Hematopoietic multipotent progenitor cell (in vitro differentiated cells): Measurements from ENCODE around the gene GIMAP6. TPM values are rescaled to one million over a fixed set of nuclear protein-coding genes. Genes with fewer than 3 reads are reported as not detected.
"Not testable (repeated sequence)": the region's sequence is repeated elsewhere in the genome, so short reads cannot be mapped to it uniquely, and the experiment has no call there.

Source experiments
- DNase-seq, 3 donors: peaks; one replicate each; pipeline ENCODE4 v3.0.0-alpha.2; 2011 to 2015; ENCODE audit warnings: low read depth in 2 of 3, low spot score in 2 of 3
- total RNA-seq: library from RNA; depleted of rRNA; stranded (reverse); fragments of >200 nt; gene quantifications from one replicate; pipeline ENCODE4 v1.2.3, GENCODE V29; 2012

The GIMAP6 gene
- total RNA-seq, 1 donor = 67.1 TPM

DNA sequence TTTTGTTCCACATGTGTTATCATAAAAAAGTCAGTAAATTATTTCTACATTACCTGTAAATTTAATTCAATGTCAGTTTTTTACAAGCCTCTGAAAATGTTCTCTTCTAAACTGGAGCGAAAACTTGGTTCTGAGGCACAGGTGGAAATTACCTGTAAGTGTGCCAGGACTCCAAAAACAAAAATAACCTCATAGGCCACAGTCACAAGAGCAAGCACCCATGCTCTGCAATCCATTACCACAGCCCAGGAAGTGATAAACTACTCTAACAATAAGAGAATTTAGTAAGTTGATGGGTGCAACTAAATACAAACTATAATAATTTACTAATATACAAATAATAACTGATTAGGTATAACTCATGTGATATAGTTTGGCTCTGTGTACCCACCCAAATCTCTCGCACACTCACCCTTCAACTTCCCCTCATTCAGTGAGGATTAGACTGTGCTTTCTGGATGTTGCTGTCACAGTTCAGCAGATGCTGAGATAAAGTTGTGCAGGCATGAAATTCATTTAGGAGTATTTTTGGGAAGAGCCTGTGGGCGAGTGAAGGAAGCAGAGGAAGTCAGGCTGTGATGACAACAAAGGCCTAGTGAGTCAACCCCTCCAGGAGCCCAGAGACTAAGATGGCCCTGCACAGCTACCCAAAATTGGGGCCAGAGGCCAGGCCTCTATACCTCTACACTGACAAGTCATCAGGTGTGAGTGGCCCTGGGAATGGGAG lies 16.3 kb upstream of the GIMAP6 start:
- no peak for DNase-seq

GRCh38 chr7:150645259-150646020 lies 13.3 kb upstream of the GIMAP6 start:
- DNase-seq = no peak

DNA sequence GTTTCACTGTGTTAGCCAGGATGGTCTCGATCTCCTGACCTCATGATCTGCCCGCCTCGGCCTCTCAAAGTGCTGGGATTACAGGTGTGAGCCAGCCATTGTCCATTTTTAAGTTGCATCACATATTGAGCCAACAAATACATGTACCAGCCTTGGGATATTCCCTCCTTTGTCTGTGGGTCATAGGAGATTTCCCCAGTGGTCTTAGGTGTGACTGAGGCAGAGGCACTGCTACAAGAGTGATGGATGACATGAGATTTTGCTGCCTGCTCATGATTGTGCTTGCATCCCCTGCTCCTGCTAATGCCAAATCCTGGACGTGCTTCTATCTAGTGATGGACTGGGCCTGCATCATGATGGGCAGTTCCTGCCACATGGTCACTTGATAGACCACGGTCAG lies 10.7 kb upstream of the GIMAP6 start:
- DNase-seq = no peak

DNA sequence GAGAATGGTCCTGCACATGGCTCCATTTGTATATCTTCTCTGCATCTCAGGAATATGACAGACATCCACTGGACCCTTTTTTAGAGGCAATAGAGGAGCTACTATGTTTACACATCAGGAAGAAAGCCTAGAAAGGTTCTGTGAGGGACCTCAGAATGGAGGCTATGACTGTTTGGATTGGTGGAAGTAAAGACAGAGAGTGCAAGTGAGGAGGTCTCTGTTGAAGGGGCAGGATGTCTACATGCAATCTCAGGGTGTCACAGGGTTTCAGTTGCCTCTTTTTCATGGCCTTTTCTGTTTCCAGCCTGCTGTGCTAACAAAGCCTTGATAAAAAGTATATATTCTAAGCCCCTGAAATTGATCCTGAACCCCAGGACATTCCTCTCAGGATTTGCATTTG lies 9.7 kb upstream of the GIMAP6 start:
- no peak for DNase-seq

DNA sequence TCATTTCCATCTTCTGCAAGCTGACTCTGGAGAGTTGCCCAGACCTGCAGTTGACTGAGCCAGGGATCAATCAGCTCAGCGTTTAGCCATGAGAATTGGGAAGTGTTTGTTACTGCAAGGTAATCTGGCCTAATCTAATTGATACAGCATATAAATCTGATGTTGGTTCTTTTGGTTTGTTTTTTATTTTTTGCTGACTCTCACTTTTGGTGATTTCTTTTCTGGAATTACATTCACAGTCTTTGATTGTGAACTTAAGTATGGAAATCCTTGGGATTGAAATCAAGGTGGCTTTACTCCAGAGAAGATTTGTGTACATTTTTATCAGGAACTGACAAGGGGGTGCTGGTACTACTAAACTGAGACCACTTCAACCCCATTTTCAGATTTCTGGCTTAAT lies 1.7 kb upstream of the GIMAP6 start:
- no peak for DNase-seq

- peak in 2 of 3 donors; percentile 3 to 27 for DNase-seq
Measured at GRCh38 chr7:150631084-150631826, 930 bp downstream of the GIMAP6 start.

DNA sequence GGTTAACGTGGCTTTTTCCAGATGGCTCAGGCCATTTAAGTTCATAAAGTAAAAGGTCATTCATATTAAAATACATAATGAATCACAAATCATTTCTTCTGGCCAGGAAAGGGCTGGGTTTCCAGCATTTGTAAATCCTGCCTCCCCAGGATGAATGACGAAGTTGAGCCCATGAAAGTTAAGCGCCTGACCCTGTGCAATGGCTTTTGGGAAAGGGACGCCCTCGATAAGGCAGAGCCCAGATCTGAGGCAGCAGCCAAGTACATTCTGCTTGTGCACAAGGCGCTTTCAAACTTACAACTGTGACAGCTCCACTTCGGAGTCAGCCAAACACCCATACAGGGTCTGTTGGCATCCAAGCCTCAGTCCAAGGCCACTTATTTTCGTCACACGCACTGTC lies 2.8 kb downstream of the GIMAP6 start:
- no peak for DNase-seq

DNA sequence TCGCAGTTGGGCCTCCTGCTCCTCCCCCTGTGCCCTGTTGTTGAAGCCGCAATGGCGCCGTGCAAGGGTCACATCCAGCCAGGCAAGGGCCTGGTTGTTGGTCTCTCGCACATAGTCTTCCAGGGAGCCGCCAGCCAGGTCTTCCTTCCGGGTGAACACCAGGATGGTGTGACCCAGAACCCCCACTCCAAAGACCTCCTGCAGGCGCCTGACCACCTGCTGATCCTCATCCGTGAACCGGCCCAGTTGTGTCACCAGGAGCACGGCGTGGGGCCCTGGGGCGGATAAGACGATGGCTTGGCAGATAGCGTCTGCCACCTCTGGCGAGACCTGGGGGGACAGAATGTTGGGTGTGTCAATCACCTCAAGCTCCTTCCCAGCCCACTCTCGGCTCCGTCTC lies 4.2 kb downstream of the GIMAP6 start:
- no peak for DNase-seq

DNA sequence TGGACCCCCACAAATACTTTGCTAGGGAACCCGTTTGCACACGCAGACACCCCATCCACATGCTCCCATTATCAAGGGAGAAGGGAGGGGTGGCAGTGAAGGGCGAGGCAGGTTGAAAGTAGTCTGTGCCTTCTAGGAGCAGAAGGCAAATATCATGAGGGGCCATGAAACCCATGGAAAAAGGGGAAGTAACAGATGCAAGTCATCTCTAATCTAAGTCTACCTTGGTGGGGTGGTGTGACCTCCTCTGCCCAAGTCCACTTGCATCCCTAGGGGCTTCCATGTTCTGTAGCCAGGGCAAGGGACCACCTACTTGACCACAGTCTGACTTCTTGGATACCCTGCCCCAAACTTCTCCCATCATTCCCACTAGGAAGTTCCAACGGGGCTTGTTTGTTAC lies 5.5 kb downstream of the GIMAP6 start:
- DNase-seq = peak in 1 of 3 donors; percentile 27

GRCh38 chr7:150621376-150621775 lies 10.8 kb downstream of the GIMAP6 start:
- DNase-seq = no peak

- DNase-seq = no peak
Measured at GRCh38 chr7:150620617-150621371, 11.4 kb downstream of the GIMAP6 start.

GRCh38 chr7:150620061-150620460 lies 12.1 kb downstream of the GIMAP6 start:
- no peak for DNase-seq

DNA sequence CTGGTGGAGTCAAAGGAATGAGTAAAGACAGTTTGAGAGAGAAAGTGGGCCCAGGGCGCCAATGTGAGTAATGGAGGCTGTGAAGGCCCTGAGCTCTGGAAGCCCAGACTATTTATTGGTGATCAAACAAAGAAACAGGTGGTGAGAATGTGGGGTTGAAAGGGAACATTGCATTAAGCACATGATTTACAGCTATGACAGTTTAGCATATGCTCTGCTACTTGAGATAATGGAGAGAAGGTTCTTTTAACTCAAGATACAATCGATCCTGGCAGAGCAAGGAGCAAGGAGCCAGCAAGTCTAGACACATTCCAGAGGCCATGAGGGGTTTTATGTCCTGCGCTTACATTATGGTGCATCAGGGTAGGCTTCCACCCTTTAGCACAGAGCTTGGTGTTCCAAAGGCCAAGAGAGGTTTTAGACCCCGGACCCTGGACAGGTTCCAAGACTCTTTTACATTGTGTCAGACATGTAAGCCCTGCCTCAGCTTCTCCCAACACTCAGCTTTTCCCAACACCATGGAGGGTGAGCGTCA lies 16.9 kb downstream of the GIMAP6 start:
- DNase-seq = not testable (repeated sequence)

DNA sequence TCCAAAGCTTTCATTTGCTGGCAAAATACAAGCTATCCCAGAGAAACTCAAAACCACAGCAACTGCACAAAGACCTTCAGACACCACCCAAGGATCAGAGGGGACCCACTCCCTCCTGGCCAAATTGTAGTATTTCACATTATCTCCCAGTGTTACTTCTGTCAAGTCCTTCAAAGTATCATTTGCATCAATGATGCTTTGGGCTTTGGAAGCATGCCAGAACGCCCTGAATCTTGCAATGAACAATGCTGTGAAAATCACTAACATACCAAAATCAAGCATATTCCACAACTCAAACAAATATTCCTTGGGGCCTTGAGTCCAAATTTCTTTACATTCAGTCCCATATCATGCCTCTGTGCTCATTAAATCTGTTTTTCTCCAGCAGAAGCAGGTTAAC lies 17.8 kb downstream of the GIMAP6 start:
- not testable (repeated sequence) for DNase-seq

- DNase-seq = no peak
Measured at GRCh38 chr7:150613880-150614279, 18.3 kb downstream of the GIMAP6 start.

DNA sequence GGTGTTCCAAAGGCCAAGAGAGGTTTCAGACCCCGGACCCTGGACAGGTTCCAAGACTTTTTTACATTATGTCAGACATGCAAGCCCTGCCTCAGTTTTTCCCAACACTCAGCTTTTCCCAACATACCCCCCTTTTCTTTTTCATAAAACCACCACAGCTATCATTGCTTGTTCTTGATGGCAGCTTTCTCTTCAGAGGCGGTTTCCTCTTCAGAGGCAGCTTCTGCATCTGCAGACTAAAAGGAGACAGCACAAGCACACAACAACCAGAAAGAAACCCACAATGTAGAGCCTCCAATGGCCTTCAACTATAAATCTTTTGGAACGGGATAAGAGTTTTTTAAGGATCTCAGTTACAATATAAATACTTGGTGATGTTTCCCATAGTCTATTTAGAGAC lies 19.3 kb downstream of the GIMAP6 start:
- no peak for DNase-seq

- DNase-seq = no peak
Measured at GRCh38 chr7:150610233-150610632, 22.0 kb downstream of the GIMAP6 start.

DNA sequence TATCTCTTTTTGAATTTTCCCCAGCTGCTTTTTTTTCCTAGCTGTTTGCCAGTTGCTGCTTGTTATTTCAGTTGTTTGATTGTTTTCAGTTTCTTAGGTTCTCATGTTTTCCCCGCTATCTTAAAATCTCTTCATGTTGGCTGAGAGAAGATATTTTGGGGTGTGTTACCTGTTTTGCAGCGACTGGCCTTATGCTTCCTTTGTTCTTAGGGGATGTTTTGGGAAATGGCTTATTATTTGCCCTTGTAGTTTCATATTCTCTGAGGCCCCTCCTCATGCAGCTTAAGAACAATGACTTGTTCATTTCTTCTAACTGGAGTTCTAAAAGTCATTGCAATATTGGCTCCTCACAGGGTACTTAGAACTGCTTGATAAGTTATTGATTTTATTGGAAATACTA lies 28.6 kb downstream of the GIMAP6 start:
- DNase-seq = not testable (repeated sequence)

GRCh38 chr7:150595361-150595760 lies 36.8 kb downstream of the GIMAP6 start:
- DNase-seq = no peak

DNA sequence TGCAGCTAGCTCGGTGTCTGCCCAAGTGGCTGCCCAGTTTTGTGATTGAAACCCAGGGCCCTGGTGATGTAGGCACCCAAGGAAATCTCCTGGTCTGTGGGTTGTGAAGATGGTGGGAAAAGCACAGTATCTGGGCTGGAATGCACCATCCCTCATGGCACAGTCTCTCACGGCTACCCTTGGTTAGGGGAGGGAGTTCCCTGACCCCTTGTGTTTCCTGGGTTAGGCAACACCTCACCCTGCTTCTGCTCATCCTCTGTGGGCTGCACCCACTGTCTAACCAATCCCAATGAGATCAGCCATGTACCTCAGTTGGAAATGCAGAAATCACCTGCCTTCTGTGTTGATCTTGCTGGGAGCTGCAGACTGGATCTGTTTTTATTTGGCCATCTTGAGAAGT lies 37.4 kb downstream of the GIMAP6 start:
- no peak for DNase-seq

- no peak for DNase-seq
Measured at GRCh38 chr7:150587551-150587950, 44.6 kb downstream of the GIMAP6 start.
